ENCODE measurements around the gene GOLGA6L2.
"Not testable (repeated sequence)": the region's sequence is repeated elsewhere in the genome, so short reads cannot be mapped to it uniquely, and the experiment has no call there.

GOLGA6L2 gene

GRCh38 chr15:23422946-23423708 lies 23.9 kb downstream of the GOLGA6L2 start:
- peak; percentile 3 for DNase-seq (ENCODE audit: low read depth)

- DNase-seq (ENCODE audit: low read depth): no peak
These were observed 24.7 kb downstream of the GOLGA6L2 start for GRCh38 chr15:23422099-23422945.

GRCh38 chr15:23420806-23421575 lies 26.1 kb downstream of the GOLGA6L2 start:
- DNase-seq (ENCODE audit: low read depth): no peak

GRCh38 chr15:23416349-23417276 lies 30.4 kb downstream of the GOLGA6L2 start:
- DNase-seq (ENCODE audit: low read depth): no peak

GRCh38 chr15:23415866-23416265 lies 31.2 kb downstream of the GOLGA6L2 start:
- not testable (repeated sequence) for DNase-seq (ENCODE audit: low read depth)

GRCh38 chr15:23415321-23415865 lies 31.6 kb downstream of the GOLGA6L2 start:
- no peak for DNase-seq (ENCODE audit: low read depth)

GRCh38 chr15:23412881-23413600 lies 34.0 kb downstream of the GOLGA6L2 start:
- not testable (repeated sequence) for DNase-seq (ENCODE audit: low read depth)

GRCh38 chr15:23411841-23412240 lies 35.2 kb downstream of the GOLGA6L2 start:
- no peak for DNase-seq (ENCODE audit: low read depth)

- no peak for DNase-seq (ENCODE audit: low read depth)
These were observed 43.5 kb downstream of the GOLGA6L2 start for GRCh38 chr15:23403550-23403949.

GRCh38 chr15:23402544-23402943 lies 44.5 kb downstream of the GOLGA6L2 start:
- no peak for DNase-seq (ENCODE audit: low read depth)

- no peak for DNase-seq (ENCODE audit: low read depth)
These were observed 44.9 kb downstream of the GOLGA6L2 start for GRCh38 chr15:23402140-23402539.

- no peak for DNase-seq (ENCODE audit: low read depth)
These were observed 45.4 kb downstream of the GOLGA6L2 start for GRCh38 chr15:23401627-23402026.

GRCh38 chr15:23399207-23399606 lies 47.8 kb downstream of the GOLGA6L2 start:
- not testable (repeated sequence) for DNase-seq (ENCODE audit: low read depth)

GRCh38 chr15:23398357-23398756 lies 48.7 kb downstream of the GOLGA6L2 start:
- DNase-seq (ENCODE audit: low read depth): not testable (repeated sequence)

- no peak for DNase-seq (ENCODE audit: low read depth)
These were observed 49.3 kb downstream of the GOLGA6L2 start for GRCh38 chr15:23397779-23398178.

GRCh38 chr15:23395832-23396231 lies 51.2 kb downstream of the GOLGA6L2 start:
- DNase-seq (ENCODE audit: low read depth): no peak

- DNase-seq (ENCODE audit: low read depth): no peak
These were observed 51.9 kb downstream of the GOLGA6L2 start for GRCh38 chr15:23395030-23395692.

Measured in HS-5 (cell line).